GM21447 (cell line): ENCODE results near the gene ZNF597.

Experiments used
- ATAC-seq: cut with Tn5 transposase; IDR thresholded peaks from one replicate; pipeline ENCODE4 v1.9.1; 2021; ENCODE audit not compliant: unreplicated experiment

The ZNF597 gene

DNA sequence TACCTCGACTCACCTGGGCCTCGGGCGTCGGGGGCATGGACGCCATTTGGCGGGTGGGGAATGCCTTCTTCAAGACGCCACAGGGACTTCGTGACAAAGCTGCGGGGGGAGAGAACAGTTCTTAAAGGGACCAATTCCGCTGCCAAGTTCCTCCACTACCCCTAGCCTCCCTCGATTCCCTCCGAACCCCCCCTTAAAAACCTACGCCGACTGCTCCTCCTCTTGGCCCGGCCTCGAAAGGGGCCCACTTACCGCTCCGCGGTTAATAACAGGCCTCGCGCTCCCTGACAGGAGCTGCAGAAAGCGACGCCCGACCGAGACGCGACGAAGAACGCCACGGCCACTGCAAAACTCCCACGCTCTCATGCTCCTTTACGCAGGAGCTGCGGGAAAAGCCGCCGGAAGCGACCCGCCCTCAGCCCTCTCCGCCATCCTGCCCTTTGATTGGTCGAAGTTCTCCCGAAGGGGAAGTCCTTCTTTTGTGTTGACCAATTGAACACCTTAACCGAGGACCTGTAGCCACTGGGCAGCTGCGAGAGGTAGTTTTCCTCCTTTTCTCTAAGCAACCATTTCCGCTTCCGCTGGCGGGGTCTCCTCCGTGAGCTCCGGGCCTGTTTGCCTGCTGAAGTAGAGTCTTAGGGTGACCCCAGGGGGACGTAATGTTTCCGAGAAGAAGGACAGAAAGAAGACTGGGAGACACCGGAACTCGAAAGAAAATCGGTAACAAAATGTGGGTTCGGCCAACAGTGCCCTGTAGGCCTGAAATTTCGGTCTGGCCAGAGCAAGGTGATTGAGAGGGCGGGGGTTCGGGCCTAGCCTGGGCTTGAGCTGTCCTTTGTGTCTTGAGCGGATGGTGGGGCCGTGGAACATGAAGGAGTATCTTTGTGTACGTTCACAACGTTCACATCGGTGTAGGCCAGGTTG lies at the start of gene ZNF597, which contains the start of gene NAA60:
Gene ZNF597, minus strand, starts transcription at position 397 of the 924 bp plus-strand sequence. Its CDS starts 351 bp downstream, at position 46.
Gene NAA60, plus strand, starts transcription at position 573 of the 924 bp plus-strand sequence. CDS start 32,548 bp downstream, outside the sequence.
- peak; percentile 89 for ATAC-seq

GRCh38 chr16:3492356-3492755 lies 49.1 kb upstream of the ZNF597 start:
- ATAC-seq: no peak

DNA sequence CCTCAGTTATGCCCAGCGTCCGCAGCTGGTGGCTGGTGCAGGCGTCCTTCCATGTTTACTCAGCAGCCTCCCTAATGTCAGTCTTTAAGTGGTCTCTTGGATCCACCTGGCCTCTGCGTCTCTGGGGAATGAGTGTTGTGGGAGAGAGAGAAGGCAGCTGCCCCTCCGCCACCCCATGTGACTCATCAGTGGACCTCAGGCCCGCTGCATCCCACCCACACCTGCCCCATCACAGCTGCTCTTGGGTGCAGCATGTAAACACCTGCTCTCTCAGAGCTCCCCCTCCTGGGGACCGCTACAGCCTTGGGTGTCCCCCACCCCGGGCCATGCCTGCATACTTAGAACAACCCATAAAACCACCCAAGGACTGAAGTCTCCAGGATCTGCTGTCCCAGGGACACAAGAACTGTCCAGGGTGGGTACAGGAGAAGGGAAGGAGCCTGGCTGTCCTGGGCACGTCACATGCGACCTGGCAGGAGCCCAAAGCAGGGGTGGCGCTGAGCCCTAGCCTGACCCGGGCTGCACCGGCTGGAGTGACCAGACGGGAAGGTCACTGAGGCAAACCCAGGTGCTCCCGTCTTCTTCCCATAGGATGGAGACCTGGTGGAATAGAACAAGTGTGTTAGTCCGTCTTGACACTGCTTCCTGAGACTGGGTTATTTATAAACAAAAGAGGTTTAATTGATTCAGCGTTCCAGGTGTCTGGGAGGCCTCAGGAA lies 47.8 kb upstream of the ZNF597 start:
- ATAC-seq: no peak

DNA sequence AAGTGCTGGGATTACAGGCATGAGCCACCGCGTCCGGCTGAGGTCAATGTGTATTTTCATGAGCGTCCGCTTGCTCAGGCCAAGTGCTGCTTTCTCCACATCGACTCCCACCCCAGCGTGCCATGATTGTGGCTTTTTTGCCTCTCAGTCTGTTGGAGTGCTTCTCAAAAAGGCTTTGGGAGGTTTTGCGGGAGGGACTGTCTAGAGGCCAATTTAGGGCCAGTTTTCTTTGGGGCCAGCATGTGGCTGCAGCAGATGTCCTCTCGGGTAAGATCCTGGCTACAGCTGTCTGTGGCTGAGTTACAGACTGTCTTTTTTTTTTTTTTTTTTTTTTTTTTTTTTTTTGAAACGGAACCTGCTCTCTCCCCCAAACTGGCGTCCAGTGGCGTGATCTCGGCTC lies 45.5 kb upstream of the ZNF597 start:
- no peak for ATAC-seq

GRCh38 chr16:3487521-3488410 lies 44.5 kb upstream of the ZNF597 start:
- ATAC-seq: no peak

- ATAC-seq: no peak
Measured at GRCh38 chr16:3486506-3487215, 43.4 kb upstream of the ZNF597 start.

DNA sequence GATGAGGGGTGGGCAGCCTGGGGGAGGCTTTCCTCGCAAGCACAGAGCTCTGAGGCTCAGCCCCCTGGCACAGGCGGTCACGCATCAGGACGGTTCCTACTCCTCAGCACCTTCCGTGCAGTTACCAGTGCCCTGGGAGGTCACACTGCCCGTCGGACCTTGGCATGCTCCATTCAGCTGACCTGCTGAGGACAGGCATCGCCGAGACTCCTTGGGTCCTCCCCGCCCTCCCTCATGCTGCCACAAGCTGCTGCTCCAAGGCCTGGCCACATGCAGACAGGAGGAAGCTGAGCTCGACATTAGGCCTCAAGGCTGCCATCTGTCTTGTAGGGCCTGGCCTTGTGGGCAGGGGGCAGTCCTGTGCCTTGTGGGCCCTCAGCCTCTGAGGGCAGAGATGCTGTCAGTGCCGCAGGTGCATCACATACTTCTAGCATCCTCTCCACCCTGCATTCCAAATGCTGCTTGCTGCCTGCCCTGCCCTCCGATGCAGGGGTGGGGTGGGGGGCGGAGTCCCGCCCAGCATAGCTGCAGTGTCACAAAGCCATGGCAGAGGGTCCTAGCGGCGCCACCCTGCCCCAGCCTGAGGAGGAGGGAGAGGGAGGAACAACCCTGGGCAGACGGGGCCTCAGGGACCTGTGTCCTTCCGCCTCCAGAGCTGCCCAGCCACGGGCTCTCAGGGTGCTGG lies 42.7 kb upstream of the ZNF597 start:
- ATAC-seq: no peak

DNA sequence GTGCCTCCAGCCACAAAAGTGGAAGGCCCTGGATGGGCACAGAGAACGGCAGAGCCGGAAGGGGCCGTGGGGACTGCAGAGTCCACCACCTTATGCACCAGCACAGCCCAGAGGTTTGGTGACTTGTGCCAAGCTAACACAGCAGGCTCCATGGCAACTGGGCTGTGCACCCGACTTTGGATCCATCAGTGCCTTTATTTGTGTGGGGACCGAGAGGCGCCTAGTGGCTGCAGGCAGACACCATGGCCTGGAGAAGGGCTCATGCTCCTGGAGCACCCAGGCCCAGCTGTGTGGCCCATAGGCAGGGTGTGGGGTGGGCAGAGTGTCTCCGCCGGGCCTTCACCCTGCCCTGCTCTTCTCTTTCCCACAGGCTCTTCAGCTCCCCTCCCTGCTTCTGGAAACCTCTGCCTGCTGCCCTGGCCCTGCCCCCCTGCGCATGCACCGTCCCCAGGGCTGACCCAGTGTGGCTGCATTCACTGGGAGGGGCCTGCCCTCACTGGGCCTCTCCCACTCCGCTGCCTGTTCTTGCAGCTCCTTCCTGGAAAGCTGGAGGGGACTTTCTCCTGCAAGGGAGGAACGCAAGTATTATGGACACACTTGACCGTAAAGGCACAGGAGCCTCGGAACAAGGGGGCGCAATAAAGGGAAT lies 41.9 kb upstream of the ZNF597 start:
- no peak for ATAC-seq

DNA sequence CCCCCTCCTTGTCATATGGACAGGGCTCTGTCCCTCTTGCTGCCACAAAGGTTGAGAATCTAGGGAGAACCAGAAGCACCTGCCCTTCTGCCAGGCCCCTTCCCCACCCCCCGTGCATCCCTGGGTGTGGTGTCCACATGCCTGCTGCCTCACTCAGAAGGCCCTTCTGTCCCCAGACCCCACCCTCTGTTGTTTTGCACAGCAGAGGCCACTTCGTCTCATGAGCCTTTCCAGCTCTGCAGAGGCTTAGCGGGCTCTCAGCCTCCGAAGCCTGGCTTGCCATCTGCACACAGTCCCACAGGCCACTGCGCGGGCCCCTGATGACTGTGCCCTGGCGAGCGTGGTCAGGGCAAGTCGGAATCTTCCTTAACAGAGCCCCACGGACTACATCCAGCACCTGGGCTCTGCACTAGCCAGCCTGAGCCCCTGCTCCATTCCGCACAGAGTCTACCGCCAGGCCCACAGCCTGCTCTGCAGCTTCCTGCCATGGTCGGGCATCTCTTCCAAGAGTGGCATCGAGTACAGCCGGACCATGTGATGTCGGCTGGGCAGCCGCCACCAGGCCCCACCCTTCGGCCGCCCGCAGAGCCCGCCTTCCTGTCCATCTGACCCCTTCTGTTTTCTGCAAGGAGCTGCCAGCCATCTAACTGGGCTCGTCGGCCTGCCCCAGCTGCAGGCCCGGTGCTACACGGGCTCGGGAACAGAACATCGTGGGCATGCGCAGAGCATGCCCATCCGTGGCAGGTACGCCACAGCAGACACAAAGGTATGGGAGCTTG lies 41.2 kb upstream of the ZNF597 start:
- ATAC-seq: no peak

- ATAC-seq: no peak
Measured at GRCh38 chr16:3482659-3483241, 39.4 kb upstream of the ZNF597 start.

DNA sequence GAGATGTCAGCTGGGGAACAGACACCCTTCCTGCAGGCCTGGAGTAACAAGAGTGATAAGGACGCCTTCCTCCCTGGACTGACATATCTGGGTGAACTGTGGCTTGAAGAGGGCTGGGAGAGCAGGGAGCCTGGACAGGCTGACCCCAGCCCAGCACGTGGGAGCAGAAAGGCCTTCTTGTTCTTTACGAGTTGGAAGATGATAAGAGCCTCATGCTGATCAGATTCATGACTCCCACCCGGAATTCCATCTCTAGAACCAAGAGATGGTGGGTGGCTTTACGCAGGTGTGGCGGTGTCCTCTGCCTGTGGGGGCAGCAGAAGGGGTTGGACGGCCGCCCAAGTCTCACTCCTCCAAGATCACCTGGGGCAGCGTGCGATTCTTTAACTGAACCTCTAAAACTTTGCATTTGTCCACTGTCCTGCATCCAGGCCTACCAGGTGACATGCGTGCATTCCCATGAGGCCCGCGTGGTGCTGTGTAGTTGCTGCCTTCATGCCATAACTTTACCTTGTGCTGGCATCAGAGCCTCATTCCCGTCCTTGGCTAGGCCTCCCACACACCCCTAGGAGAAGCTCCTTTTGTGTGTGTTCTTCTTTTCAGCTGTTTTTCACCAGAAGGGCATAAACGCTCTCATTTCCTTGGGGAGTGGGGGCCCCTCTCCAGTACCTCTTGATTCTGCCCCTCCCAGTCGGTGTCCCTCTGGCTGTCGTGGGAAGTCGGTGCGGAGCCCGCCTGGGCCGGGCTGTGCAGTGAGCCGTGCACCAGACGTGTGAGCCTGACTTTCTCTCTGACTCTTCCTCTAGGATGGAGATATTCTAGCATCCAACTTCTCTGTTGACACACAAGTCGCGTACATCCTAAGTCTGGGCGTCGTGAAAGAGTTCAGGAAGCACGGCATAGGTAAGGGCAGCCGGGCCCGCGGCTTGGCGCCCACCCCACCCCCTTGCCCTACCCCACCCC lies 38.7 kb upstream of the ZNF597 start:
- no peak for ATAC-seq

DNA sequence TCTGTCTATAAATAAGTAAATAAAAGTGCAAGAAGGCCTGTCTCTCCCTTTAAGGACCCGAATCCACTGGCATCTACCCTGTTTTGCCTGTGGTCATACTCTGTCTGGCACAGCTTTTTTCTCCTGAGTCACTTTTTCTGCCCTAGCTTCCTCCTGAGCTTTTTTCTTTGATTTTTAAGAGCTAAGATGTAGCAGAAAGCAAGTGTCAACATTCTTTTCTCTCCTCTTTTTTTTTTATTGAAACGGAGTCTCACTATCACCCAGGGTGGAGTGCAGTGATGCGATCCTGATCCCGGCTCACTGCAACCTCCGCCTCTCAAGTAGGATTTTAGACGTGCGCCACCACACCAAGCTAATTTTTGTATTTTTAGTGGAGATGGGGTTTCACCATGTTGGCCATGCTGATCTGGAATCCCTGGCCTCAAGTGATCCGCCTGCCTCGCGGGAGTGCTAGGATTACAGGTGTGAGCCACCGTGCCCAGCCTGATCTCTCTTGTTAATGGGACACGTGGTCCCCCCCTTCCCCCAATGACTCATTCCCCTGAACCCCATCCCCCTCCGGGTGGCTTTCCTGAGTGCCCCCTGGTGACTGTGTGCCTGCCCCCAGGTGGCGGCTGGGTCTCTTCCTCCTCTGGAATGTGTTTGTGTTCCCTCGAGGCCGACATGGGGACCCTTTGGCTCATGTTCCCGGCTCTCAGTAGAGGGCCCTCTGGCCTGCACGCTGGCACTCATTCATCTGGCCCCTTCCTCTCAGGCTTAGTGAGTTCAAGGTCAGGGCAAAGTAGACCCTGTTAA lies 37.8 kb upstream of the ZNF597 start:
- no peak for ATAC-seq

DNA sequence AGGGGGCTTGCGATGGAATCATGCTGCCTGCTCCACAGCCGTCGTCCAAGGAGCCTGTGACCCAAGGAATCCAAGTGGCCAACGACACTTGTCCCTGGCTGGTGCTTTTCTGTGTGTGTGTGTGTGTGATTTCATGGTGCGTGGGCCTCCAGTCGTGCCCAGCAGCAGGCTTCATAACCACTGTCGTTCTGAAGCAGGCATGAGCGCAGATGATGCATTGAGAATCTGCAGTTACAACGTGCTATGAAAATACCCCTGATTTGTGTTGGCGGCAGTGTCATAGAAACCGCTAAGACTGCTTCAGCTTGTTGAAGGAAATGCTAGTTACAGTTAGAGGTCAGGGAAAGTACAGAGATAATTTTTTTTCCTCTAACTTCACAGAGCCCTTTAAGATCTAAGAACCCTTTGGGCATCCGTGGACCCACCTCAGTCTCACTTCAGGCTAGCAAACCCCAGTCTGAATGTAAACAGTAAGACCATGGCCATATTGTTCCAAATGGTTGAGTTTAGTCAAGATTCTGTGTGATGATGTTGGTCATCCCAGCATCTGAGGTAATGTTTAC lies 36.4 kb upstream of the ZNF597 start:
- no peak for ATAC-seq

DNA sequence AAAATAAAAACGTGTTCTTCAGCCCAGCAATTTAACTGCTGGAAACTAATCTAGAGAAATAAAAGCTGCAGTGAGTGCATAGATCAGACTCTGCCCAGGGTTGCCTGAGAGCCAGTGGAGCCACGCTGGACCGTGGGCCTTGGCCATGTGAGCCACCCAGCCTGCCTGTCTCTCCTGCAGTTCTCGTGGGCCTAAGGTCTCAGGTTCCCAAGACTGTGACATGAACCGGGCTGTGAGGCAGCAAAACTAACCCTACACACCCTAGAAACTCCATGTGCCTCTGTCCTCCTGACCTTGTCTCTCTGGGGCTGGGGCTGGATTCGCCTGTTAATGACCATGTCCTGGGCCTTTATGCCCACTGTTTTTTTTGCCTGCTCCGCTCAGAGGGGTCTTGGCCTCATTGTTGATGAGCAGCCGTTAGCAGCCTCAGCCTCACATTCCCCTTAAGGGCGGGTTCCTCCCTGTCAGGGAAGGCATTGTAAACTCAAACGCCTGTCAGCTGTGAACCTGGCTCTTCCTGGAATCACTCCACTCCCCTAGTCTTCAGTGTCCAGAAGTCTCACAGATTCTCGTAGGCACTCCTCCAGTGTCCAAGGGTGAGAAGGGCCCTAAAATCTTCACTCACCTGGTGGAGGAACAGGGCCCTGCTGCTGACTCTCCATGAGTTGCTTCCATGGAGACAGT lies 35.1 kb upstream of the ZNF597 start:
- no peak for ATAC-seq

DNA sequence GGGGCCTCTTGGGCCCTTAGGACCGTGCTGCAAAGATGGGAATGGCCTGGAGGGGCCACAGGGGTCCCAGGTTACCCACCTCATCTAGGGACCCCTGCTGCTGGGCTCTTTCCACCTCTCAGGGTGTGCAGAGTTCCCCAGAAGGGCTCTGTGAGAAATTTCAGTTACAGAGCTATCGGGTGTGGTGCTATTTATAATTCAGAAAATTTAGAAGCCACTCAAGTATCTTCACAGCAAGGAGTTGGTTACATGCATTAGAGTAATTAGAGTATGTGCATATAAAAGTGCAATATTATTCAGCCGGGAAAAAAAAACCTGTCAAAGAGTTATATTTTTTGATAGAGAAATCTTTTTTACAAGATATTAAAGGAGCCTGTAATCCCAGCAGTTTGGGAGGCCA lies 33.1 kb upstream of the ZNF597 start:
- ATAC-seq: no peak
